Measurements from ENCODE around the gene GBX1. TPM values are rescaled to one million over a fixed set of nuclear protein-coding genes. Genes with fewer than 3 reads are reported as not detected.

GBX1 gene
- total RNA-seq, 6 experiments from 2014 or later, result not detected

DNA sequence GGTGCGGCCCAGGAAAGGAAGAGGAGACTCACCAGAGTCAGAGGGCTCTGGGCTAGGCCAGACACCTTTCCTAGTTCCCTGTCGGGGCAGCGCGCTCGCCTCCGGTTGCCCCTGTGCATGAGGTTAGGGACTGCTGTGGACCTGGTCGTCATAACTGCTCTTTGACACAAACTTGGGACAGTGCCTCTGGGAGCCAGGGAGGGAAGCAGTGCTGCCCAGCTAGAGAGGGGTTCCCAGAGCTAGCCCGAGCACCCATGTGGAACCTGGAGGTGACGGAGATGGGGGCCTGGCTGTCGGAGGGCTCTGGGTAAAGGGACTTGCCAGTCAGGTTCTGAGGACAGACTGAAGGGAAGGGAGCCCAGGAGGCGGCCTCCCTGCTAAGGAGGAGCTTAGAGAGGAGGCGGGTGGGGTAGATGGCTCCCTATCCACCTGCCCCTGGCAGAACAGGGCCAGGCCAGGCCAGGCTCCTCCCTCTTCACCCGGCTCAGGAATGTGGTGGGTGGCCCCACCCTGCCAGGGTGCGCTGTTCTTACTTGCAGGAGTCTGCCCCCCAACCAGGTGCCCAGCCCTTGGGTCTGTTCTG lies 51.6 kb downstream of the GBX1 start:
- DNase-seq (no peak), ATAC-seq (no peak)
- H3K4me1 ChIP-seq, result no peaks in the 10 kb centered on the region
- intact Hi-C loops (cut with DNase I), result no loop called here
- WGBS (ENCODE audit: insufficient coverage, low coverage, low lambda C conversion rate, missing lambda C conversion rate), result 81% methylated on average over 4 of the region's 14 CpGs
- H3K27ac ChIP-seq, result no peak overlapping the region
- H3K36me3 ChIP-seq, result peaks cover 0 to 27% (median 7%) of the 10 kb centered on the region in 4 donors
- no peak for TF ChIP-seq POLR2A (IDR thresholded peaks at IDR 0.05)
- TF ChIP-seq, protein P1, sequence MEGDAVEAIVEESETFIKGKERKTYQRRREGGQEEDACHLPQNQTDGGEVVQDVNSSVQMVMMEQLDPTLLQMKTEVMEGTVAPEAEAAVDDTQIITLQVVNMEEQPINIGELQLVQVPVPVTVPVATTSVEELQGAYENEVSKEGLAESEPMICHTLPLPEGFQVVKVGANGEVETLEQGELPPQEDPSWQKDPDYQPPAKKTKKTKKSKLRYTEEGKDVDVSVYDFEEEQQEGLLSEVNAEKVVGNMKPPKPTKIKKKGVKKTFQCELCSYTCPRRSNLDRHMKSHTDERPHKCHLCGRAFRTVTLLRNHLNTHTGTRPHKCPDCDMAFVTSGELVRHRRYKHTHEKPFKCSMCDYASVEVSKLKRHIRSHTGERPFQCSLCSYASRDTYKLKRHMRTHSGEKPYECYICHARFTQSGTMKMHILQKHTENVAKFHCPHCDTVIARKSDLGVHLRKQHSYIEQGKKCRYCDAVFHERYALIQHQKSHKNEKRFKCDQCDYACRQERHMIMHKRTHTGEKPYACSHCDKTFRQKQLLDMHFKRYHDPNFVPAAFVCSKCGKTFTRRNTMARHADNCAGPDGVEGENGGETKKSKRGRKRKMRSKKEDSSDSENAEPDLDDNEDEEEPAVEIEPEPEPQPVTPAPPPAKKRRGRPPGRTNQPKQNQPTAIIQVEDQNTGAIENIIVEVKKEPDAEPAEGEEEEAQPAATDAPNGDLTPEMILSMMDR (IDR thresholded peaks at IDR 0.05), result no peak
- no peaks in the 10 kb centered on the region for H3K9me3 ChIP-seq
- no peaks in the 10 kb centered on the region for H3K27me3 ChIP-seq
- H3K4me3 ChIP-seq, result no peak overlapping the region

DNA sequence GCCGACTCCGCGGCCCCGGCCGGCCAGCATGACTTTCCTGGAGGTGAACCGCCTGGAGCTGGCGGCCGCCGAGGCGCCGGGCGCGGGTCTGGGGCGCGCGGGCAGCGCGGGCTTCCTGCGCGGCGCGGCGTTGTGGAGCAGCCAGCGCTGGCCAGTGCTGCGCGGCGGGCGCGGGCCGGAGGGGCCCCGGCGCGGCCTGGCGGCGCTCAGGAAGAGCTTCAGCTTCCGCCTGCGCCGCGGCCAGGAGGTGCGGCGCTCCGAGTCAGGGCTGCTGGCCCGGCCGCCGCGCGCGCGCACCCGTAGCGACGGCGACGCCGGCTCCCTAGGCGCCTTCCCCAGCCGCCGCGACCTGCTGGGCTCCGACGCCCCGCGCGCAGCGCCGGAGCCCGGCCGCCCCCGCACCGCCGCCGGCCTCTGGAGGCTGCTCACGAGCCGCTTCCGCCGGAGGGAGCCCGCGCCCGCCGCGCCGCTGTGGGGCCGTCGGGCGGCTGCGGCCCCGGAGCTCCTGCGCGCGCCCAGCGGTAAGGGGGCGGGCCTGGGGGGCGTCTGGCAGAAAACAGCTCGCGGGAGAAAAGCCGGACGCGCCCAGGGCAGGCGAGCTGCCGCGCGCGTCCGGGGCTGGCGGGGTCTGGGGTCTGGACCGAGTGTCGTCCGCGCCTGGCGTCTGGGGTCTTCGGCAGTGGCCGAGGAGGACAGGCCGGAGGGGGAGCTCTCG lies 52.2 kb downstream of the GBX1 start:
- H3K9me3 ChIP-seq, result no peaks in the 10 kb centered on the region
- peak in 3 of 4 donors; percentile 23 to 39 (median 28) for ATAC-seq
- H3K4me3 ChIP-seq, result no peak overlapping the region
- H3K4me1 ChIP-seq, result no peaks in the 10 kb centered on the region
- no peak overlapping the region for H3K27ac ChIP-seq
- 55% methylated on average over 4 of the region's 114 CpGs for WGBS (ENCODE audit: insufficient coverage, low coverage, low lambda C conversion rate, missing lambda C conversion rate)
- no peaks in the 10 kb centered on the region for H3K27me3 ChIP-seq
- peaks cover 0 to 21% (median 4%) of the 10 kb centered on the region in 4 donors for H3K36me3 ChIP-seq
- intact Hi-C loops (cut with DNase I), result no loop called here
- DNase-seq, result no peak
- TF ChIP-seq POLR2A (IDR thresholded peaks at IDR 0.05), result no peak
- TF ChIP-seq, protein P1 (IDR thresholded peaks at IDR 0.05), result no peak

DNA sequence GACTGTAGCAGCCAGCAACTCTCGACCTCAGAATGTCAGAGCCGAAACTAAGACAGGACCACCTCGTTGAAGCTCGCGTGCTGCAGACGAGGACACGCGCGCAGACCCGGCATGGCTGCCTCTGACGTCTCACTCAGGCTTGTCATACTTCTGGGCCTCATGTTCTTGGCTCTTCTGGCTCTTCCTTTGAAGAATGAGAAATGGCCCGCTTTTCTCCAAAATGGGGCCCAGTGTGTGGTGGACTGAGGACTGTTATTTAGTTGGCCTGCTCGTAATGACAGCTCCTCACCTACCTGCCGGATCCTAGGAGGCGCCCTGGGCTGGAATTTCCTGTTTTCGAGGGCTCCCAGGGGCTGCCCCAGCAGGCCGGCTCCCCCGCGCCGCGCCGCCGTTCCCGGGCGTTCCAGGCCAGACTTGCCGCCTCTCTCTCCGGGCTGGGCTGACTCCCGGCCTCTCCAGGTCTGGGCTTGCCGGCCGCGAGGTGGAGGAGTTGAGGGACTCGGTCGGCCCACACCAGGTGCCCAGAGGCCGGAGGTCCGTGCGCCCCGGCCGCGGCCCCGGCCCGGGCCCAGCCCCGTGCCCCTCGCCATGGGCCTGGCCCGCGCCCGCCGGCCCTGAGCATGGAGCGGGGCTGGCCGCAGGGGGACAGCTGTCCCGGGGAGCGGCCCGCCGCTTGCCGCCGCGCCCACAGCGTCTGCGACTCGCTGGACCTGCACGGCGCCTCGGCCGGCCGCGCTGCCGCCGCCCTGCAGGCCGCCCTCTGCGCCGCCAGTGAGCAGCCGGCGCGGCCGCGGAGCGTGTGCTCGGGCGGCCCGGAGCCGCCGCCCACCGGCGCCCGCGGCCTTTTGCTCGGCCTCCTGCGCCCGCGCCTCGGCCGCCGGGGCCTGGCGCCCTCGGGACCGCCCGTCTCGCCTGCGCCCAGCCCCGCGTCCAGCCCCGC lies 53.1 kb downstream of the GBX1 start:
- Histone ChIP-seq H3K27me3 (no peaks in the 10 kb centered on the region), H3K36me3 (peaks cover 0 to 13% (median 2%) of the 10 kb centered on the region in 4 donors), H3K9me3 (no peaks in the 10 kb centered on the region), H3K4me1 (no peaks in the 10 kb centered on the region), H3K4me3 (no peak overlapping the region), H3K27ac (no peak overlapping the region)
- TF ChIP-seq POLR2A (IDR thresholded peaks at IDR 0.05), result no peak
- TF ChIP-seq, protein P1 (IDR thresholded peaks at IDR 0.05), result no peak
- WGBS (ENCODE audit: insufficient coverage, low coverage, low lambda C conversion rate, missing lambda C conversion rate), result 70% methylated on average over 4 of the region's 101 CpGs
- no peak for ATAC-seq
- DNase-seq, result no peak
- intact Hi-C loops (cut with DNase I), result loop anchor here in 1 of 2 donors (5.0 kb wide), 1 partner anchor 82 kb away; no protein-coding TSS in a partner anchor

DNA sequence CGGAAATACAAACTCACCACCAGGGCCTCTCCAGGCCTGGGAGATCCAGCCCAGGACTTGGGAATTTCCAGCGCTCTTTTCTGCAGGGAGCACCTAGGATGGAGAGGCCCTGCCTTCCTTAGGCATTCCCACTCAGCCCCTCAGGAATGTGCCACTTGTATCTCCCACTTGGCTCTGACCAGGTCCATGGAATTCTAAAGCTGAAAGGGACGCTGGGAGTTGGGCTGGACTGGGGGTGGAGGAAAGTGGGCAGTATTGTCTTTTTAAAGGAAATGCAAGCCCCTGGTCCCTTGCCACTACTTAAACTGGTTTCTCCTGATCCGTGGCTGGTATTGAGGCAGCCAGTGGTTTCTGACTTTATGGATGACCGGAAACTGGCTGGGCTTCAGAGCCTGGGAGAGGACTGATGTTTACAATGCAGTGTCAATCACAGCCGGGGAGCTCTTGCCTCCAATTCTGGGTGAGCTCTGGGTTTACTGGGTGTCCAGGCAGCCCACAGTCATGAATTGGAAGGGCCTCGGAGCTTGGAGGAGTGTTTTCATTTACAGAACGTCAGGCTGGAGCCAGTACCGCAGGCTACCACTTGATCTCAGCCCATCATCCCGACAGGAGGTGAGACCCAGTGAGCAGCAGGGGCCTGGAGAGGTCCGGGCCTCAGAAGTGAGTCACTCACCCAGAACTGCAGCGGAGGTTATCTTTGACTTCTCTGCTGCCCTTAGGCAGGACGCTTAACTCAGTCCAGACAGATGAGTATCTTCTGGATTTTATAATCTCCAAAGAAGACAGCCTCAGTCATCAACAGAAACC lies 53.9 kb downstream of the GBX1 start:
- TF ChIP-seq, protein P1 (IDR thresholded peaks at IDR 0.05), result no peak
- TF ChIP-seq POLR2A (IDR thresholded peaks at IDR 0.05), result no peak
- no peak overlapping the region for H3K4me3 ChIP-seq

More for the DNA sequence above, 53.9 kb downstream of the GBX1 start:
- 46% methylated on average over 3 of the region's 13 CpGs for WGBS (ENCODE audit: insufficient coverage, low coverage, low lambda C conversion rate, missing lambda C conversion rate)
- Histone ChIP-seq H3K27ac (no peak overlapping the region), H3K4me1 (no peaks in the 10 kb centered on the region), H3K36me3 (peaks cover 0 to 4% (median under 1%) of the 10 kb centered on the region in 4 donors), H3K9me3 (no peaks in the 10 kb centered on the region), H3K27me3 (no peaks in the 10 kb centered on the region)
- DNase-seq (no peak), ATAC-seq (no peak)
- intact Hi-C loops (cut with DNase I), result loop anchor here in 1 of 2 donors (5.0 kb wide), 1 partner anchor 81 kb away; no protein-coding TSS in a partner anchor

All from right lobe of liver (tissue), 6 donors.